HG02870 (cell line): Measurements from ENCODE around the gene PITPNM2.

ENCODE experiments used
- ATAC-seq: cut with Tn5 transposase; IDR thresholded peaks from one replicate; pipeline ENCODE4 v1.9.1; 2021; ENCODE audit warnings: mild to moderate bottlenecking, moderate library complexity; ENCODE audit not compliant: unreplicated experiment

Gene PITPNM2

GRCh38 chr12:123150744-123151456 is at the start of gene PITPNM2:
Gene PITPNM2 (minus strand): TSS chr12:123151090. CDS start chr12:123034590, 116,500 bp downstream.
- ATAC-seq, result no peak

GRCh38 chr12:123200414-123200813 is 49.5 kb upstream of the PITPNM2 start:
- no peak for ATAC-seq

GRCh38 chr12:123199936-123200335 is 49.0 kb upstream of the PITPNM2 start:
- no peak for ATAC-seq

GRCh38 chr12:123187637-123188036 is 36.7 kb upstream of the PITPNM2 start:
- no peak for ATAC-seq

GRCh38 chr12:123180171-123180570 is 29.3 kb upstream of the PITPNM2 start:
- no peak for ATAC-seq

GRCh38 chr12:123171967-123172366 is 21.1 kb upstream of the PITPNM2 start:
- ATAC-seq, result no peak

GRCh38 chr12:123167329-123167728 is 16.4 kb upstream of the PITPNM2 start:
- no peak for ATAC-seq

- no peak for ATAC-seq
These were observed 14.6 kb upstream of the PITPNM2 start for GRCh38 chr12:123165537-123165936.

GRCh38 chr12:123164710-123165261 is 13.9 kb upstream of the PITPNM2 start:
- no peak for ATAC-seq

GRCh38 chr12:123164222-123164621 is 13.3 kb upstream of the PITPNM2 start:
- no peak for ATAC-seq

- ATAC-seq, result no peak
These were observed 12.3 kb upstream of the PITPNM2 start for GRCh38 chr12:123163227-123163626.

GRCh38 chr12:123160801-123161487 is 10.1 kb upstream of the PITPNM2 start:
- ATAC-seq, result no peak

GRCh38 chr12:123153906-123154305 is 3.0 kb upstream of the PITPNM2 start:
- ATAC-seq, result no peak

GRCh38 chr12:123152833-123153232 is 1.9 kb upstream of the PITPNM2 start:
- ATAC-seq, result no peak

GRCh38 chr12:123151457-123152454 is 866 bp upstream of the PITPNM2 start:
- ATAC-seq, result no peak

GRCh38 chr12:123150275-123150743 is 581 bp downstream of the PITPNM2 start:
- no peak for ATAC-seq

GRCh38 chr12:123149501-123150274 is 1.2 kb downstream of the PITPNM2 start:
- no peak for ATAC-seq

- ATAC-seq, result no peak
These were observed 1.8 kb downstream of the PITPNM2 start for GRCh38 chr12:123149088-123149487.

GRCh38 chr12:123148655-123149054 is 2.2 kb downstream of the PITPNM2 start:
- ATAC-seq, result no peak

GRCh38 chr12:123148223-123148622 is 2.7 kb downstream of the PITPNM2 start:
- no peak for ATAC-seq
